Prostate gland (tissue), 2 donors: ENCODE data around the gene TFAP2E. TPM values are rescaled to one million over a fixed set of nuclear protein-coding genes. Genes with fewer than 3 reads are reported as not detected.
A peak's percentile ranks its signal among the peaks of the same experiment; 100 is the strongest.

ENCODE experiments used
- DNase-seq: peaks from one replicate; pipeline ENCODE4 v3.0.0-alpha.2; 2019; ENCODE audit warnings: low spot score
- H3K27ac ChIP-seq, 2 donors: fragments of 200-600 bp; sonication (generic); 2 replicates each; pipeline ENCODE4 v1.5.1; 2017 to 2019
- H3K27me3 ChIP-seq: fragments of 200-600 bp; sonication (generic); replicated peaks from 2 replicates; pipeline ENCODE4 v1.5.1; 2019; ENCODE audit not compliant: insufficient read depth
- H3K36me3 ChIP-seq, 2 donors: fragments of 200-600 bp; sonication (generic); 1 replicate in 1 of 2; 2 replicates in 1 of 2; pipeline versions ENCODE4 v1.5.1 to v1.8.1; 2017 to 2019
- H3K4me1 ChIP-seq: fragments of 200-600 bp; sonication (generic); replicated peaks from 2 replicates; pipeline ENCODE4 v1.5.1; 2019
- H3K4me3 ChIP-seq, 2 donors: fragments of 200-600 bp; sonication (generic); 2 replicates each; pipeline ENCODE4 v1.5.1; 2017 to 2019
- H3K9me3 ChIP-seq: fragments of 200-600 bp; sonication (generic); 2 replicates; pipeline ENCODE4 v1.5.1; 2017
- POLR2A ChIP-seq: fragments of 450-650 bp; IDR thresholded peaks from one replicate; pipeline ENCODE4 v1.6.1; 2016; ENCODE audit warnings: antibody characterized with exemption, mild to moderate bottlenecking
- POLR2AphosphoS5 ChIP-seq: sonication (generic); formaldehyde crosslinking; IDR thresholded peaks from one replicate; pipeline ENCODE4 v1.6.1; 2017; ENCODE audit warnings: antibody characterized with exemption
- whole genome bisulfite sequencing: methylation state at CpG from one replicate; pipeline ENCODE4 v1.1.5; 2018; 5-methylcytosine and 5-hydroxymethylcytosine counted together
- intact Hi-C: fragments of 100-400 bp; cut with DNase I; formaldehyde crosslinking; loops from one replicate; pipeline ENCODE4 v1.14.2; 2022
- total RNA-seq, 2 donors: library from RNA; depleted of rRNA; stranded (reverse); fragments of >200 nt; gene quantifications; one replicate each; pipeline ENCODE4 v1.1.0, GENCODE V29; 2016
- TF ChIP-seq, protein P1 (sequence below), 4 experiments: fragments of 200-600 bp in 2 of 4; fragments of 450-650 bp in 2 of 4; sonication (generic) in 2 of 4; IDR thresholded peaks; 1 replicate in 3 of 4; 2 replicates in 1 of 4; pipeline ENCODE4 v1.5.1; 2016 to 2019; ENCODE audit warnings: antibody characterized with exemption in 4 of 4, mild to moderate bottlenecking in 2 of 4, moderate library complexity in 2 of 4

The TFAP2E gene
- total RNA-seq, 2 donors from 2014 or later = 2.0 to 2.2 TPM

DNA sequence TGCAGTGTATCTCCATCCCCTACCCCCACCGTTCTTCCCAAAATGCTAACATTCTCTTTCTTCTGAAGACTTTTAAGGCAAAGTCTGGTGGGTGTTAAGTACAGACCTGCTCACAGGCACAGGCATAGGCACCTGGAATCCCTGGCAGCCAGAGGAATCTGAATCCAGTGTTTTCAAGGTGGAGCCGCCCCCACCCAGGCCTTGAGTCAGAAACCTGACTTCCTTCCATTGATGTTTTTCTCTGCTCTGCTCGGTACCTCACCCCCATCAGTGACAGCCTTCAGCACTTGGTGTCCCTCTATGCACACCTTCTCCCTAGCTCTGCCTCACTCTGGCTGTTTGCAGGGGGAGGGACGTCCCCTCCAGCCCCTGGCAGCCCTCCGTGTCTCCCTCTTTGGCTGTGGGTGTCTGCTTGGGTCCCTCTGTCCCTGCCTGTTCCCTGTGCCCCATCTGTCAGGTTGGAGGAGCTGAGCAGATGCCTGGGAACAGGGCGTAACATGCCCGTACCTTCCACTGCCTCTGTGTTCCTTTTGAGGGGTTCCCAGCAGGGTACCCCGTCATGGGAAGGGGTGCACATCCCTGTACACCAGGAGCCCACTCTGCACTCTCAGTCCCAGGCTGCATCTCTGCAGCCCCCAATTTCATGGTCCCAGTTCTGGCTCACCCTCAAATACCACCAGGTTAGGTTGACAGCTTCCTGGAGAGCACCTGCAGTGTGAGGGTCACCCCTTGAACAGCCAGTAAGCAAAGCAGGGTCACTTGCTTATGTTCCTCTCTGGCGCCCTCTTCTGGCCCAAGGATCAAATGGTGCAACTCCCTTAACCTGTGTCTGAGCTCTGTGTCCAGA lies 8.9 kb upstream of the TFAP2E start:
- peaks cover 7% of the 10 kb centered on the region for H3K4me1 ChIP-seq
- no peaks in the 10 kb centered on the region for H3K36me3 ChIP-seq
- no peak overlapping the region for H3K27ac ChIP-seq
- no peaks in the 10 kb centered on the region for H3K27me3 ChIP-seq
- intact Hi-C loops = loop anchor here (2.0 kb wide), 1 partner anchor 113 kb away; no protein-coding TSS in a partner anchor
- 74% methylated on average over 9 of the region's 9 CpGs for WGBS
- H3K9me3 ChIP-seq = no peaks in the 10 kb centered on the region
- H3K4me3 ChIP-seq = no peak overlapping the region
- TF ChIP-seq, protein P1, sequence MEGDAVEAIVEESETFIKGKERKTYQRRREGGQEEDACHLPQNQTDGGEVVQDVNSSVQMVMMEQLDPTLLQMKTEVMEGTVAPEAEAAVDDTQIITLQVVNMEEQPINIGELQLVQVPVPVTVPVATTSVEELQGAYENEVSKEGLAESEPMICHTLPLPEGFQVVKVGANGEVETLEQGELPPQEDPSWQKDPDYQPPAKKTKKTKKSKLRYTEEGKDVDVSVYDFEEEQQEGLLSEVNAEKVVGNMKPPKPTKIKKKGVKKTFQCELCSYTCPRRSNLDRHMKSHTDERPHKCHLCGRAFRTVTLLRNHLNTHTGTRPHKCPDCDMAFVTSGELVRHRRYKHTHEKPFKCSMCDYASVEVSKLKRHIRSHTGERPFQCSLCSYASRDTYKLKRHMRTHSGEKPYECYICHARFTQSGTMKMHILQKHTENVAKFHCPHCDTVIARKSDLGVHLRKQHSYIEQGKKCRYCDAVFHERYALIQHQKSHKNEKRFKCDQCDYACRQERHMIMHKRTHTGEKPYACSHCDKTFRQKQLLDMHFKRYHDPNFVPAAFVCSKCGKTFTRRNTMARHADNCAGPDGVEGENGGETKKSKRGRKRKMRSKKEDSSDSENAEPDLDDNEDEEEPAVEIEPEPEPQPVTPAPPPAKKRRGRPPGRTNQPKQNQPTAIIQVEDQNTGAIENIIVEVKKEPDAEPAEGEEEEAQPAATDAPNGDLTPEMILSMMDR (IDR thresholded peaks at IDR 0.05) = peak; percentile 59 to 76 (median 76)
- TF ChIP-seq POLR2A (no peak), POLR2AphosphoS5 (peak; percentile 20)
- peak; percentile 71 for DNase-seq

DNA sequence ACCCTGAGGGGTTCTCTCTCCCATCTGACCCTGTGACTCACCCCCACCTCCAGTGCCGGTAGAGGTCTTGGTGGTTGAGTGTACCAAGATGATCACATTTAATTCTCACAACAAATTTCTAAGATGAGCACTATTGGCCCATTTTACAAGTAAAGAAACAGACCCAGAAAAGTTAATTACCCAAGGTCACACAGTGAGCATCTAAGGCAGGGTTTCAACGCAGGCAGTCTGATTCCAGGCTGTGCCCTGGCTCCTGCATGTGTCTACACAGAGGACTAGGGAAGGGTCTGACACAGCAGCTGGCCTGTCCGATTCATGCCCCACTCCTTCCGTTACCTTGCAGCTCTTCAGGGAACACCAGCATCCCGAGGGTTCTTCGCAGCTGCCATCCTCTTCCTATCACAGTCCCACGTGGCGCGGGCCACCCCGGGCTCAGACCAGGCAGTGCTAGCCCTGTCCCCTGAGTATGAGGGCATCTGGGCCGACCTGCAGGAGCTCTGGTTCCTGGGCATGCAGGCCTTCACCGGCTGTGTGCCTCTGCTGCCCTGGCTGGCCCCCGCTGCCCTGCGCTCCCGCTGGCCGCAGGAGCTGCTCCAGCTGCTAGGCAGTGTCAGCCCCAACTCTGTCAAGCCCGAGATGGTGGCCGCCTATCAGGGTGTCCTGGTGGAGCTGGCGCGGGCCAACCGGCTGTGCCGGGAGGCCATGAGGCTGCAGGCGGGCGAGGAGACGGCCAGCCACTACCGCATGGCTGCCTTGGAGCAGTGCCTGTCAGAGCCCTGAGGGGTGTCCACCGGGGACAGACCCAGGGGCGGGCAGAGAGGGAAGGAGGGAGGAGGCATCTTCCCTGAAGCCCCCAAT lies 8.0 kb upstream of the TFAP2E start:
- H3K27me3 ChIP-seq = no peaks in the 10 kb centered on the region
- H3K9me3 ChIP-seq = no peaks in the 10 kb centered on the region
- whole genome bisulfite sequencing = 88% methylated on average over 25 of the region's 28 CpGs
- no peak overlapping the region for H3K4me3 ChIP-seq
- peaks cover 7% of the 10 kb centered on the region for H3K4me1 ChIP-seq
- intact Hi-C loops = loop anchor here (2.0 kb wide), 1 partner anchor 114 kb away; no protein-coding TSS in a partner anchor
- H3K27ac ChIP-seq = no peak overlapping the region
- no peak for DNase-seq
- no peaks in the 10 kb centered on the region for H3K36me3 ChIP-seq
- TF ChIP-seq POLR2AphosphoS5 (no peak), POLR2A (no peak)
- TF ChIP-seq, protein P1 (IDR thresholded peaks at IDR 0.05) = no peak

DNA sequence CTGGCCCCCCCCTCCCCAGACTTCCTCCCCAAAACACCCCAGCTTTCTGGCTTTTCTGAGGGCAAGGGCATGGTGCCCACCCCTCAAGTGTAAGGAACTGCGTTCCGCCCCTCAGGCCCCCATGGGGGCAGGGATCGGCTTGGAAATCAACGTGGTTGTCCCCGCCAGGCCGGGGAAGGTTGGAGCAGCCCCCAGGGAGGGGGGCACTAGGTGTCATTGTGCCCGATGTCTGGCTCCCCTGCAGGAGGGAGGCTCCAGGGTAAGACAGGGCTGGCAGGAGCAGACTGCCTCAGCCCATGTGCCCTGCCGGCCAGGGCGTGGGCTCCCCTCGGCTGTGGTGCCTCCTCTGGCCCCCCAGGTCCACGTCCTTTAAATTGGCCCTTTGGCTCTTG lies 7.4 kb upstream of the TFAP2E start:
- Histone ChIP-seq H3K27me3 (no peaks in the 10 kb centered on the region), H3K4me3 (no peak overlapping the region), H3K4me1 (peaks cover 4% of the 10 kb centered on the region), H3K36me3 (no peaks in the 10 kb centered on the region), H3K9me3 (no peaks in the 10 kb centered on the region), H3K27ac (no peak overlapping the region)
- DNase-seq = no peak
- WGBS = 84% methylated on average over 11 of the region's 11 CpGs
- TF ChIP-seq, protein P1 (IDR thresholded peaks at IDR 0.05) = no peak
- TF ChIP-seq POLR2A (no peak), POLR2AphosphoS5 (no peak)
- intact Hi-C loops = loop anchor here (2.0 kb wide), 1 partner anchor 115 kb away; no protein-coding TSS in a partner anchor

DNA sequence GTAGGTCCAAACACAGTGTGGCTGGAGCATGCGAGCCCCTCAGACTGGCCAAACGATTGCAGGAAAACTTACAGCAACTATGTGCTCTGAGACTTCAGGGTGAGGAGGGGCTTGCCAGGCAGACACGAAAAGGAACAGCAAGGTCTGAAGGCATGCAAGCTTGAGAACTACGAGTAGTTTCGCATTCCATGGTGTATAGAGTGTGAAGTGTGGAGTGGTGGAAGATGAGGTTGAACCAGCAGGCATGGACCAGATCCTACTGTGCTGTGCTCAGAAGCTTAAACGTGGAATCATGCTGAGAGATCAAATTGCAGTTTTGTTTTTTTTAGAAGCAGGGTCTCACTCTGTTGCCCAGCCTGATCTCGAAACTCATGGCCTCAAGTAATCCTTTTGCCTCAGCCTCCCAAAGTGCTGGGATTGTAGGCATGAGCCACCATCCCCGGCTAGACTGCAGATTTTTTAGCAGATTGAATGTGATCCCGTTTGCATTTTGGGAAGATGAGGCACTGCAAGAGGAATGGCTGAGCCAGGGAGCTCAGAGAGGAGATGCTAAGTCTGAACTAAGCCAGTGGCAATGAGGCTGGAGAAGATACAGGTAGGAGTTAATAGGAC lies 5.1 kb upstream of the TFAP2E start:
- H3K27ac ChIP-seq = no peak overlapping the region
- 66% methylated on average over 9 of the region's 9 CpGs for WGBS
- H3K27me3 ChIP-seq = no peaks in the 10 kb centered on the region
- H3K9me3 ChIP-seq = no peaks in the 10 kb centered on the region
- no peak for DNase-seq
- H3K4me3 ChIP-seq = no peak overlapping the region
- H3K36me3 ChIP-seq = no peaks in the 10 kb centered on the region
- no peaks in the 10 kb centered on the region for H3K4me1 ChIP-seq
- intact Hi-C loops = loop anchor here (2.0 kb wide), 2 partner anchors 159 to 203 kb away; no protein-coding TSS in a partner anchor
- TF ChIP-seq POLR2A (no peak), POLR2AphosphoS5 (no peak)
- TF ChIP-seq, protein P1 (IDR thresholded peaks at IDR 0.05) = no peak
